Hindlimb muscle (tissue), 1 donor: ENCODE results near the gene TFPT. TPM values are rescaled to one million over a fixed set of nuclear protein-coding genes. Genes with fewer than 3 reads are reported as not detected.

Experiments
- DNase-seq: peaks from one replicate; pipeline ENCODE4 v3.0.0-alpha.2; 2013
- polyA plus RNA-seq: library from polyadenylated mRNA; unstranded; fragments of 120-200 nt; gene quantifications from one replicate; pipeline ENCODE4 v1.2.1, GENCODE V29; 2013; ENCODE audit not compliant: insufficient read length

The TFPT gene
- polyA plus RNA-seq, 1 donor, result 16.7 TPM

- no peak for DNase-seq
These were observed 32.7 kb upstream of the TFPT start for GRCh38 chr19:54148158-54148557.

- no peak for DNase-seq
These were observed 32.2 kb upstream of the TFPT start for GRCh38 chr19:54147676-54148075.

- no peak for DNase-seq
These were observed 30.2 kb upstream of the TFPT start for GRCh38 chr19:54145541-54146158.

- DNase-seq, result no peak
These were observed 26.8 kb upstream of the TFPT start for GRCh38 chr19:54142166-54142780.

- DNase-seq, result no peak
These were observed 25.9 kb upstream of the TFPT start for GRCh38 chr19:54141356-54141755.

GRCh38 chr19:54138489-54139256 is 23.2 kb upstream of the TFPT start:
- no peak for DNase-seq

- no peak for DNase-seq
These were observed 22.4 kb upstream of the TFPT start, which contains the start of gene CNOT3 for GRCh38 chr19:54137699-54138488. TSS of gene CNOT3 (plus strand) at chr19:54137762. CDS start at chr19:54142979, 5,217 bp downstream.

- peak; percentile 100 for DNase-seq
These were observed 21.6 kb upstream of the TFPT start for GRCh38 chr19:54136864-54137698.

- DNase-seq, result no peak
These were observed 20.8 kb upstream of the TFPT start for GRCh38 chr19:54136086-54136863.

- no peak for DNase-seq
These were observed 18.6 kb upstream of the TFPT start for GRCh38 chr19:54133957-54134590.

GRCh38 chr19:54133312-54133956 is 18.0 kb upstream of the TFPT start:
- DNase-seq, result peak; percentile 52

- DNase-seq, result no peak
These were observed 14.2 kb upstream of the TFPT start for GRCh38 chr19:54129617-54129996.

- DNase-seq, result no peak
These were observed 13.5 kb upstream of the TFPT start for GRCh38 chr19:54128796-54129616.

- DNase-seq, result no peak
These were observed 12.9 kb upstream of the TFPT start for GRCh38 chr19:54128441-54128725.

GRCh38 chr19:54127688-54128440 is 12.4 kb upstream of the TFPT start:
- DNase-seq, result no peak

- DNase-seq, result no peak
These were observed 10.3 kb upstream of the TFPT start for GRCh38 chr19:54125713-54126112.

GRCh38 chr19:54124393-54124792 is 8.9 kb upstream of the TFPT start:
- no peak for DNase-seq

- no peak for DNase-seq
These were observed 8.2 kb upstream of the TFPT start for GRCh38 chr19:54123682-54124081.

- no peak for DNase-seq
These were observed 5.8 kb upstream of the TFPT start for GRCh38 chr19:54121259-54121658.
